HG03159 (cell line): Measurements from ENCODE around the gene GCNA.

Experiments used
- ATAC-seq: cut with Tn5 transposase; IDR thresholded peaks from one replicate; pipeline ENCODE4 v1.9.1; 2021; ENCODE audit warnings: mild to moderate bottlenecking, moderate library complexity; ENCODE audit not compliant: unreplicated experiment

The GCNA gene, protein sequence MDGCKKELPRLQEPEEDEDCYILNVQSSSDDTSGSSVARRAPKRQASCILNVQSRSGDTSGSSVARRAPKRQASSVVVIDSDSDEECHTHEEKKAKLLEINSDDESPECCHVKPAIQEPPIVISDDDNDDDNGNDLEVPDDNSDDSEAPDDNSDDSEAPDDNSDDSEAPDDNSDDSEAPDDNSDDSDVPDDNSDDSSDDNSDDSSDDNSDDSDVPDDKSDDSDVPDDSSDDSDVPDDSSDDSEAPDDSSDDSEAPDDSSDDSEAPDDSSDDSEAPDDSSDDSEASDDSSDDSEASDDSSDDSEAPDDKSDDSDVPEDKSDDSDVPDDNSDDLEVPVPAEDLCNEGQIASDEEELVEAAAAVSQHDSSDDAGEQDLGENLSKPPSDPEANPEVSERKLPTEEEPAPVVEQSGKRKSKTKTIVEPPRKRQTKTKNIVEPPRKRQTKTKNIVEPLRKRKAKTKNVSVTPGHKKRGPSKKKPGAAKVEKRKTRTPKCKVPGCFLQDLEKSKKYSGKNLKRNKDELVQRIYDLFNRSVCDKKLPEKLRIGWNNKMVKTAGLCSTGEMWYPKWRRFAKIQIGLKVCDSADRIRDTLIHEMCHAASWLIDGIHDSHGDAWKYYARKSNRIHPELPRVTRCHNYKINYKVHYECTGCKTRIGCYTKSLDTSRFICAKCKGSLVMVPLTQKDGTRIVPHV

DNA sequence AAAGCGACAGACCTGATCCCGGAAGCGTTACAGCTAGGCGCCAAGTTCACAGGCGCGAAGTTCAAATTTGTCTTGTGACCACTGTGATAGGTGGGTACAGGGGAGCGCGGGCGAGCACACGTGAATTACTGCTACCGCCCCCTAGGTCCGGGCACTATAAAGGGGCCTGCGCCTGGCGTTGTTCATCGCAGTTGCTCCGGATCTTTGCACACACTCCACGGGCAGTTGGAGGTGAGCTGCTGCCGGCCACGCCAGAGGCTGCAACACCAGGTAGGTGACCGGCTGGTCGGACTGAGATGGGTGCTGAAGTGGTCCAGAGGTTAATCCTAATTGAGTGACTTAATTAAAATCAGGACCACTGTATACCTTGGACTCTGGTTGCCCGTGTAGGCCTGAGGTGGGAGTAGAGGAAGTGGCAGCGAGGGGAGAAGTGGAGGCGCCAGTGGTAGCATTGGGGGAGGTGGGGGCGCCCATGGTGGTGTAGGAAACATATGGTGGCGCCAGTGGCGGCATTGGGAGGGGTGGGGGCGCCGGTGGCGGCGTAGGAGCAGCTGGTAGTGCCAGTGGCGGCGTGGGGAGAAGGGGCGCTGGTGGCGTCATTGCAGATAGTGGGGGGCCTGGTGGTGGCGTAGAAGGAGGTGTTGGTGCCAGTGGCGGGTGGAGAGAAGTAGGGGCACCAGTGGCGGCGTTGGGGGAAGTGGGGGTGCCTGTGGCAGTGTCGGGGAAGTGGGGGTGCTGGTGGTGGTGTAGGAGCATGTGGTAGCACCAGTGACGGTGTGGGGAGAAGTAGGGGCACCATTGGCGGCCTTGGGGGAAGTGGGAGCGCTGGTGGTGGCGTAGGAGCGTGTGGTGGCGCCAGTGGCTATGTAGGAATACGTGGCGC, at the start of gene GCNA:
Gene GCNA (plus strand): TSS at position 185 of the 883 bp plus-strand sequence. CDS start 2,385 bp downstream, outside the sequence.
- no peak for ATAC-seq

DNA sequence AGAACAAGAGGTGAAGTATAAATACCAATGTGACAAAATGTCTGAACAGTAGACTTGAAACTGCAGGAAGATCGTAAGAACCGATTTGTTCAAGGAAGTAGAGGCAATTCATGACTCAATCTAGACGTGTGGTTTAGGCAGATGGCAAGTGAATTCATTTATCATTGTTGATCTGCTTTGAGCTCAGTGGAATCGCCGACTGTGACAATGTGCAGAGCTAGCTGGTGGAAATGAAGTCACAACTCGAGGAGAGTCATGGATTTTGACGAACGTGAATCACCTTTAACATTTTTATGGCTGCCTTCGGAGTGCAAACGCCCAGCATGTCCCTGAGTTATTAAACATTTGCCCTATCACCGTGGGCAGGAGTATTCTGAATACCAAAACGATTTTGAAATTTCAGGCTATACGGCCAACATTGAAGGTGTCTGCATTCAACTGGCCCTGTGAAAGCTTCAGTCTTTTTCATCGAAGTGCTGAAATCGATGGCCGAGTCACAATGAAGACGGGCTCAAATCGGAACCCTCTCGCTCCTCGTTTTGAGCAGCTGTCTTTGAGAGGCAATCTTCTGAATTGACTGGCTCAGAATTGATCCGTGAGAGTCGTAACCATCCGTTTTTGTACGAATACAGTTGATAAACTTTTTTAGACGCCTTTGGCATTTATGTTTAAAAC, 46.0 kb upstream of the GCNA start:
- ATAC-seq: peak; percentile 9

DNA sequence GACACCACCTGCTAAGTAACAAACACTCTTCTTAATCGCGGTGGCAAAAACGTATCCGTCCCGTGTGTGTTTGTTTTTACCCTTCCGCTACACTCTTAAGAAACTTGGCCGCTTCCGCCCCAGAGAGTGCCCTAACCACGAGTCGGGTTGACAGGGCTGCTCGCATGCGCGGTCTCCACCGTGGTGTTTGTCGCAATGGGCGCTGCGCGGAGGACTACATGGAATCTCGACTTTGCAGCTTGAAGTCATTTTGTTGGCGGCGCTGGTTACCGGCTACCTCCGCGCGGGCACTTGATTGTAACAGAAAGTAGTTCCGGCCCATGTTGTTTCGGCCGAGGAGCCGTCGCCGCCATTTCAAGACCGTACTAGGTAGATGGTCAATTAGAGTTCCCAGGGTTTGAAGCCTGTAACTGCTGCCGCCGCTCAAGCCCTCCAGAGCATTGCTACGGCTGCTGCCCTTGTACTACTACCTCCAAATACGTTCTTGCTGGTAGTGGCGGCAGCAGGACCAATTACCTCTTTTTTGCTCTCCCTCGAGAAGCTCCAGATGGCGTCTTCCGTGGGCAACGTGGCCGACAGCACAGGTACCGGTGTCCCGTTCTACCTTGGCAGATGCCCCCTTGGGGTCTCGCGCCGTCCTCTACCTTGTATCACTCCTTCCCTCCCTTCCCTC, 45.3 kb upstream of the GCNA start, which contains the start of gene OGT:
Gene OGT (plus strand): TSS at position 352 of the 673 bp plus-strand sequence. CDS start 196 bp downstream, at position 548.
- ATAC-seq: peak; percentile 71

DNA sequence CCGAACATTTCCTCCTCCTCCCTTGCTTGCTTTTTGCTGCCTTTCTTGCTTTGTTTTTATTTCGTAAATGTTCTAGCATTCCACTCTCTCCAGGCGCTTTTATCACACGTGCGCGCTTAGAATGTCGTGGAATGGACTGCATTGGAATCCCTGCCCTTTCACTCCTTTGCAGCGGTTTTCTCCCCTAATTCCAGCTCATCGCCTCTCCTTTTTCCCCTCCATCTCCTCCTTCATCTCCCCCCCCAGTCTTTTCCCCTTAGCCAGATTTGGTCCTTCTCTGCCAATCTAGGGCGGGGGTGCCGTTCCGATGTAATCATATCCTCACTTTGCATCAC, 44.8 kb upstream of the GCNA start:
- ATAC-seq: no peak

DNA sequence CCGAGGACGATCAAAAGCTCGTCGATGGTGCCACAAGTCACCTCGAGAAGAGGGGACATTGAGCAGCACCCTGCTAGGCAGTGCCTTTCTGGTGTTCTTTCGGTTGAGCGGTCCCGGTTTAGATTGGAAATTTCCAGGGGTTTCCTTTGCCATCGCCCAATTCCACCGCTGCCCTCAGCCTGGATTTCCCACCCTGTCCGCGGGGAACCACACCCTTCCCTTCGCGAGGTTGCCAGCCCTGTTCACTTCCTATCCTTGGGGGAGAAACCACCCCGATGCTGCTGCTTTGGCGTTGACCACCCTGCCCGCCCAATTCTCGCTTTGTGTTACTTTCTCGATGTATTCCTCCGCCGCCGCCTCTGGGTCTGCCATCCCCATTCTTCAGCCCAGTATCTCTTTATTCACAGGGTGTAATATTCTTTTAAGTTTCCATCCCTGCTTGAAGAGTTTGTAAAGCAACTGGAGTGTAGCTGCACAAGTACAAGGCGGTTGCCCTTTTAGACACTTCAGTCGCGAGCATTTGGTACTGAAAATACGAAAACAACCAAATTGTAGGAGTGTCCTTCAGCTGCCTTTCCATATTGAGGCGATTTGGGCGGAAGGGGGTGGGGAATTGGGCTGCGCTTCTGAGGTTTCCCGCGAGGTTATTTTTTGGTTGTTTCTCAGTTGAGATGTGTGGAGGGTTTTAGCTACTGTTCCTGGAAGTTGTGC, 44.2 kb upstream of the GCNA start:
- no peak for ATAC-seq

DNA sequence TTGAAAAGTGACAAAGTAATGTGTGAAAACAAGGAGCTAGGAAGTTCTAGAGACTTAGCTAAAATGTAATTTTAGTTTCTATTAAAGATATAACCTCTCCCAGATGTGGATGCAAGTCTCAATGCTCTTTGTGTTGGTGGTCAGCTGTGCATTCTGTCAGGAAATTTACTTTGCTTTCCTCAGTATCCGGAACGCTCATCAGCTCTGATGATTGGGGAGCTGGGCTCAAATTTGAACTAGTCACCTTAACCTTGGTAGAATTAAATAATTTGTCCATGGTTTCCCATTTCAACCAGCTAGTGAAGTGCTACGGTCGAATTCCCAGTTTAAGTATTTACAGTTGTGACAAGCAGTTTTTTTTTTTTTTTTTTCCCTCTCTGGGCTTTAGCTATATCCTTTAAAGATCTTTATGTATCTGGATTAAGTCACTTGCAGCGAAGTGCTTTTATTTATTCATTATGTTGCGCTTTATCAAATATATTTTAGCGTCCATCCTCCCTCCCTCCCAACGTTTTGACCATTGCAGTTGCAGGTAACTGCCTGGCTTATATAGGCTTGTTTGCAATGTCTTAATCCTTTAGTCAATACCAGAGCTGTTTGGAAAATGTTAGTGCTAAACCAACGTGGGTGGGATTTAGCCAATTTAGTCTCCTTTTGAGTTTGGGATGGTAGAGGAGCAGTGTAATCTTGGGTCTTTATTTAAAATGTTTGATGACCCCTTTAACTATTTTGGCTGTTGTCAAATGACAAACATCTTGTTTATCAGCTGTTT, 43.3 kb upstream of the GCNA start:
- ATAC-seq: no peak

DNA sequence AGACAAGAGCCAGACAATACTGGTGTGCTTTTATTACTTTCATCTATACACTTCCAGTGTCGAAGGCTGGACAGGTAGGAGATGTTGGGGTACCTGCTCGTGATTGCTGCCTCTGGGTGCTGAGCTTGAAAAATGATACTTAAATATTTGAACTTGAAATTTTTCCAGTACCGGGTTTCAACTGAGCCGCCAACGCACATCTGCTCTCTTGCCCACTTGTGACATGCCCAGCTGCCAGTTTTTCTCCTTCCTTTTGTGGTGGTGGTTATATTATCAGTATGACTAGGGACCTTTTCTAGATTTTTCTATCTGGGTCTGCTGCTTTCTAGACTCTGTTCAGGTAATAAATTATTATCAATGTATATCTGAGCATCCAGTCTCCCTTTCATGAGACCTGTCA, 42.0 kb upstream of the GCNA start:
- no peak for ATAC-seq

DNA sequence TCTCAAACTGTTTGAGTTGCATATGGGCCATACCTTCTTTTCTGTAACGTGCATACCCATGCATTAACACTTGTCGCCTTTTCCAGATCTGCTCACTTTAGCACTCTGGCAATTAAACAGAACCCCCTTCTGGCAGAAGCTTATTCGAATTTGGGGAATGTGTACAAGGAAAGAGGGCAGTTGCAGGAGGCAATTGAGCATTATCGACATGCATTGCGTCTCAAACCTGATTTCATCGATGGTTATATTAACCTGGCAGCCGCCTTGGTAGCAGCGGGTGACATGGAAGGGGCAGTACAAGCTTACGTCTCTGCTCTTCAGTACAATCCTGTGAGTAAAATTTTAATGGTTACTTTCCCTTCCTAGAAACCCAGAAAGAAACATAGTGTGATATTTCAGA, 40.5 kb upstream of the GCNA start:
- no peak for ATAC-seq

DNA sequence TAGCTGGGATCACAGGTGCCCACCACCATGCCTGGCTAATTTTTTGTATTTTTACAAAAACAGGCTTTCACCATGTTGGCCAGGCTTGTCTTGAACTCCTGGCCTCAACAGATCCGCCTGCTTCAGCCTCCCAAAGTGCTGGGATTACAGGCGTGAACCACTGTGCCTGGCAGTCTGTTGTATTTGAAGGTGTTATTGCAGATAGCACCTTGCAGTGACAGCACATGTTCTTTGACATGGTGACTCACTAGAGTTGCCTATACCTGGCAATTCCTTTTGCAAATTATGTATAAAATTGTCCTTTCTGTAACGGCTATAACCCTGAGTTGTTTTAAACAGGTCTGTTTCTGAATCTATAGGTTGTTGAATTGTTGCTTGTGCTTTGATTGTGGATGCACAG, 37.4 kb upstream of the GCNA start:
- peak; percentile 9 for ATAC-seq

DNA sequence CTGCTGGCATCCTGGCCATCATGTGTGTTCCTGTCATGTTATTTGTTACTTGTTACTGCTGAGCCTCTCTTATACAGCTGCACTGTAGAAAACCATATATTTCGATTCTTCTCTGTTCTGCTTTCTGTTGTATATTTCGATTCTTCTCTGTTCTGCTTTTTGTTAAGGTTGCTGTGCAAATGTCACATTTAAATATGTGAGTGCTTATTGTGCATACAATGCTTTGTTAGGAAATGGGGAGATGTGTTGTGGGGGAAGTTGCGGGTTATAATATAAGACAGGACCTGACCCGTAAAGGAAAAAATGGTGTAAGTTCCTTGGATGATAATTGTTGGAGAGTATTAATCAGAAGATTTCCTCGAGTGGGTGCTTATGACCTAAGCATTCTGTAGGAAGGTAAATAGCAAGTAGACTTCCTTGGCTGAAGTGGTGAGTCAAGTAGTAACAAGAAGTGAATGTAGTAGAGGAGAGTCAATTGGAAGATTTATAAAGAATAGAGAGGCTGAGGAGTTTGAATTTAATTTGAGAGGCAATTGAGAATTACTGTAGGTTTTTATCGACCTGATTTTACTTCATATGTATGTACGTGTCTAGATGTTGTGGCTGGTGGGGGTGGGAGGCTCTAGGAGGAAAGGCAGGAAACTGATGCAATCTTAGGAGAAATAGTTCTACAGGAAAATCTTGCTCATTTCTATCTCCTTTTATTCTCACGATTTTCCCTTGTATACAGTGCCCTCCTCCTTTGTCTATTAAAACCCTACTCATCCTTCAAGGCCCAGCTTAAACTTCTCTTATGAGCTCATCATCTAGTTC, 36.8 kb upstream of the GCNA start:
- peak; percentile 86 for ATAC-seq

DNA sequence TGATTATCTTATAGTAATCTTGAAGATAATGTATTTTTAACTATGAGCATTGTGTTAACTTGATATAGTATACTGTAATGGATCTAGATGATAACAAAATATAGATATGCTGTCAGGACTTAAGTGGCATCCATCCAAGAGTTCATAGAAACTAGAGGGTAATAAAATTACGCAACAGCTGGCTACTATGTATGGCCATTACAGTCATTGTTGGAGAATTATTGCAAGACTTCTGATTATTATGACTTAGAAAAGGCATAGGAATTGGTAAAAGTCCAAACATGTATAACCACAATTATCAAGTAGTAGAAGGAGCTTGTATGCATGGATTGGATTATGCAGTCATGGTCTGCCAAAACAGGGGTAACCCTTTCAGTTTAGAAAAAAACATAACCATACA, 35.8 kb upstream of the GCNA start:
- no peak for ATAC-seq

DNA sequence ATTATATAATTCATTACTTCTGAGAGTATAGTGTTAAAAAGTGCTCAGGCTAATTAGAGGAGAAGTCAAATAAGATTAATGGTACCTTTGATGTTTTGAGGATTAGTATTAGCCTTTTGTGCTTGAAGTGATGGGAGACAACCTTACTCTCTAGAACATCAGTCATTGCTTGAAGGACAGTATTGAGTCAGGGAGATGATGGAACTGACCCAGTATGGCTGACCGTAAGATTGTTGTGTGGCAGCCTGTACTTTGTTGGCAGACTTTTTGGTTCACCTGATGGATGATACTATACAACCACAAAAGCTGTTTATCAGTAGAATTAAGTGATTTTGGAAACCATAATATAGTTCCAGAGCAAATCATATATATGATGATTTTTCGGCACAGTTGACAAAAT, 35.4 kb upstream of the GCNA start:
- no peak for ATAC-seq

DNA sequence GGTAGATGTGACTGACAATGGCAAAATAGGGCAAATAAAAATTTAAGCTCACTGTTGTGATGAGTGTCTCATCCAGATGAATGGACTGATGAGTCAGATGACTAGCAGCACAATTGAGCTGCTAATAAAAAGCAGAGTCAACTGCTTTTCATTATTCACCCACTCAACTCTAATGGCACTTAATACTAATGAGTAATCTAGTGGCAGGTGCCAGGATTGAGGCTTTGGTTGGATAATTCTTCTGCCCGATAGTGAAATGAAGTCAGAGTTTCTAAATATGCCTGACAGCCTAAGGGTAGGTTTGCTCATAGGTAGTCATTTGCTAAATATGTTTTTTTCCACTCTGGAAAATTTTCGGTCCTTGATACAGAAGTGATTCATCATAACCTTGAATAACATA, 34.9 kb upstream of the GCNA start:
- ATAC-seq: no peak

DNA sequence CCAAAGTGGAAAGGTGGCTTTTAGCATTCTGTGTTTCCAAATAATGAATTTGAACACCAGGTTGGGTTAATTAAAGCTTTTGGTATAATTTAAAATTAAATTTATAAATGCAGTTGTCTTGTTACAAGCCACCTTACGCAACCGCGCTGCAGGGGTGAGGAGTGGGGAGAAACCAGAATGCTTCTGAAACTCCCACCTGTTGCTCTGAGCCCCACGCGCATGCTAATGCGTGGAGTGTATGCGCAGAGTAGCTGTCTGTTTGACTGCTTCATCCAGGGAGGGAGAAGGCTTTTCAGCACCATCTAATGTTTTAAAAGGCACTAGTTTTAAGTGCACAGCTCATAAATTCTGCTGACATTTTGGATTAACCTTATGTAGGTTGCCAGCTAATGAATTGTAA, 32.9 kb upstream of the GCNA start:
- ATAC-seq: no peak

DNA sequence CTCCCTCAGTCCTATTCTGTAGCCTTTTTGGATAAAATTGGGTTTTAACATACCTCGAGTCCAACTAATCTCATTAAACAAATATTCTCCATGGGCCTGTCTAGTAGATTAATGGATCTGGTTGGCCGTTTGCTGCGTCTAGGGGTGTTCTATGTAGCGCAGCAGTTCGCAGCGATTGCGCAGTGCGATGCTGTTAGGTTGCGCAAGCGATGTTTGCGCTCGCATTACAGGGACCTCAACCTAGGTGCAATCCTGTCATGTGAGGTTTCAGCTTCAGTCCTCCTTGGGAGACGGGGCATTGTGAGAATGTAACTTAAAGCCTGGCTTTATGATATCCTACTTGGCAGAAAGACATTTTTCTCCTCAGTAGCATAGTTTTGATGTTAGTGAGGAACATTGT, 31.4 kb upstream of the GCNA start:
- ATAC-seq: no peak

DNA sequence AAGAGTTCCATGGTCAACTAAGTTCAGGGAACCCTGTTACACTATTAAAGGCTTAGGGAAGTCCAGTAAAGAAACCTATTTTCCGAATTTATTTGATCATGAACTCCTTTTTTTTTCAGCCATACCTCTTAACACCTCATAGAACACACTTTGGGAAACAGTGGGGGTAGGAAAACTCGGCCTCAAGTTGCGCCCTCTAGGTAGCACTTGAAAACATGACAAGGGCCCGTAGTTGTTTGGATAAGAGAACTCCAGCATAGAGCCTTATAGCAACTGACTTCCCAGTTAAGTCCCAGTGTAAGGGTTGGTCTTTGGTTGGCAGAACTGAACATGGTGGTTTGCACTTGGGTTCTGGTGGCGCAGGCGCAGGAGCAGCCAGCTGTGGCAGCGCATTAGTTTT, 30.9 kb upstream of the GCNA start:
- ATAC-seq: no peak

DNA sequence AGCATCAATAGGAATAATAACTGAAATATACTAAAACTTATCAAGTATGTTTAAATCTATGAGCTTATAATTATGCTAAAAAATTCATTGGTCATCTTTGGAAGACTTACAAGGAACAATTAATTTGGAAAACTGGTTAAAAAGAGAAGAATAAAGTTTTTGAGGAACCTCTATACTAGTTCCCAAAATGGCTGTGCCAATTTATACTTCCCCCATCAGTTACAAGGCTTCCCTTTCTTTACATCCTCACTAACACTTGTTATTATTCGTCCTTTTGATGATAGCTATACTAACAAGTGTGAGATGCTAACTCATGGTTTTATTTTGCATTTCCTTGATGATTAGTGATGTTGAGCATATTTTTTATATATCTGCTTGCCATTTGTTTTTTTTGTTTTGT, 28.3 kb upstream of the GCNA start:
- no peak for ATAC-seq

DNA sequence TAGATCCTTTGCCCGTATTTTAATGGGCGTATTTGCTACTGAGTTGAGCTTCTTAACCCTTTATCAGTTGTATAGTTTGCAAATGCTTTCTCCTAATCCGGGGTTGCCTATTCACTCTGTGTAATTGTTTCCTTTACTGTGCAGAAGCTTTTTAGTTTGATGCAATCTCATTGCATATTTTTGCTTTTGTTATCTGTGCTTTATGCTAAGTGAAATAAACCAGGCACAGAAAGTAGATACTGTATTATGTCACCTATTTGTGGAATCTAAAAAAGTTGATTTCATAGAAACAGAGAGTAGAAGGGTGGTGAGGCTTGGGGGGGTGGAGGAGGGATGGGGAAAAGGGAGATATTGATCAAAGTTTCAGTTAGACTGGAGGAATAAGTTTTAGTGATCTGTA, 27.7 kb upstream of the GCNA start:
- ATAC-seq: no peak
